Ascending aorta (tissue), 2 donors: Measurements from ENCODE around the gene PRKAA1. TPM values are rescaled to one million over a fixed set of nuclear protein-coding genes. Genes with fewer than 3 reads are reported as not detected.
"Not testable (repeated sequence)": the region's sequence is repeated elsewhere in the genome, so short reads cannot be mapped to it uniquely, and the experiment has no call there.

Experiments
- DNase-seq, 2 donors: peaks; one replicate each; pipeline ENCODE4 v3.0.0-alpha.2; 2019; ENCODE audit warnings: low spot score in 2 of 2
- H3K27ac ChIP-seq, 2 donors: fragments of 200-600 bp; sonication (generic); one replicate each; pipeline ENCODE4 v1.5.1; 2016 to 2017; ENCODE audit warnings: mild to moderate bottlenecking in 1 of 2
- H3K27me3 ChIP-seq: fragments of 200-600 bp; sonication (generic); one replicate; pipeline ENCODE4 v1.5.1; 2017
- H3K36me3 ChIP-seq, 2 donors: fragments of 200-600 bp; sonication (generic); one replicate each; pipeline ENCODE4 v1.5.1; 2016
- H3K4me1 ChIP-seq, 2 donors: fragments of 200-600 bp; sonication (generic); one replicate each; pipeline ENCODE4 v1.5.1; 2016 to 2017; ENCODE audit warnings: mild to moderate bottlenecking in 1 of 2
- H3K4me3 ChIP-seq, 2 donors: fragments of 200-600 bp; sonication (generic); one replicate each; pipeline ENCODE4 v1.5.1; 2016 to 2017; ENCODE audit warnings: mild to moderate bottlenecking in 1 of 2
- H3K9me3 ChIP-seq, 2 donors: fragments of 200-600 bp; sonication (generic); one replicate each; pipeline ENCODE4 v1.5.1; 2016
- intact Hi-C: fragments of 100-400 bp; cut with DNase I; formaldehyde crosslinking; loops from one replicate; pipeline ENCODE4 v1.15.1; 2023
- total RNA-seq: library from RNA; depleted of rRNA; stranded (reverse); fragments of >200 nt; gene quantifications from one replicate; pipeline ENCODE4 v1.1.0, GENCODE V29; 2016
- TF ChIP-seq, protein P1 (sequence below), 3 experiments: fragments of 200-600 bp in 2 of 3; fragments of 450-650 bp in 1 of 3; sonication (generic) in 2 of 3; IDR thresholded peaks; one replicate each; pipeline ENCODE4 v1.5.1; 2016 to 2019; ENCODE audit warnings: antibody characterized with exemption in 3 of 3, mild to moderate bottlenecking in 1 of 3, moderate library complexity in 1 of 3

The PRKAA1 gene
- total RNA-seq, 1 donor from 2014 or later, result 90.3 TPM

DNA sequence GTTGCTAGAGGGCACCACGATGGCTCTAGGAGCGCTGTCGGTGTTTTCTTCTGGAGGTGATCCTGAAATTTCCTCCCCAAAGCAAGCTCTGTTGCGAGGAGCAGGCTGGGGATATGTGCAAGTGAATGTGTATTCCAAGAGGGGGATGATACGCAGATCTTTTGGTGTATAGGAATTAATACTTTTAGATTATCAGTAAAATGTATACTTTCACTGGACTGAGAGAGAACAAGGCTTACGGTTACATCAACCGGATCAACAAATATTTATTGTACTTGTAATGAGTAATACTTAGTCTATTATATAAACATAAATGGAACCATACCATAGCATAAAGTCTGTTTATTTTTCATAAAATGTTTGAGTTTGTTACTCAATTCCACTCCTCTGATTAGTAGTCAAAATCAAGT lies 632 bp upstream of the PRKAA1 start:
- TF ChIP-seq, protein P1, sequence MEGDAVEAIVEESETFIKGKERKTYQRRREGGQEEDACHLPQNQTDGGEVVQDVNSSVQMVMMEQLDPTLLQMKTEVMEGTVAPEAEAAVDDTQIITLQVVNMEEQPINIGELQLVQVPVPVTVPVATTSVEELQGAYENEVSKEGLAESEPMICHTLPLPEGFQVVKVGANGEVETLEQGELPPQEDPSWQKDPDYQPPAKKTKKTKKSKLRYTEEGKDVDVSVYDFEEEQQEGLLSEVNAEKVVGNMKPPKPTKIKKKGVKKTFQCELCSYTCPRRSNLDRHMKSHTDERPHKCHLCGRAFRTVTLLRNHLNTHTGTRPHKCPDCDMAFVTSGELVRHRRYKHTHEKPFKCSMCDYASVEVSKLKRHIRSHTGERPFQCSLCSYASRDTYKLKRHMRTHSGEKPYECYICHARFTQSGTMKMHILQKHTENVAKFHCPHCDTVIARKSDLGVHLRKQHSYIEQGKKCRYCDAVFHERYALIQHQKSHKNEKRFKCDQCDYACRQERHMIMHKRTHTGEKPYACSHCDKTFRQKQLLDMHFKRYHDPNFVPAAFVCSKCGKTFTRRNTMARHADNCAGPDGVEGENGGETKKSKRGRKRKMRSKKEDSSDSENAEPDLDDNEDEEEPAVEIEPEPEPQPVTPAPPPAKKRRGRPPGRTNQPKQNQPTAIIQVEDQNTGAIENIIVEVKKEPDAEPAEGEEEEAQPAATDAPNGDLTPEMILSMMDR (IDR thresholded peaks at IDR 0.05), result peak in 1 of 3 experiments; percentile 1
- intact Hi-C loops, result loop anchor here (1.0 kb wide), 2 partner anchors 36 to 44 kb away; partner anchors contain the start of genes RPL37 and TTC33

DNA sequence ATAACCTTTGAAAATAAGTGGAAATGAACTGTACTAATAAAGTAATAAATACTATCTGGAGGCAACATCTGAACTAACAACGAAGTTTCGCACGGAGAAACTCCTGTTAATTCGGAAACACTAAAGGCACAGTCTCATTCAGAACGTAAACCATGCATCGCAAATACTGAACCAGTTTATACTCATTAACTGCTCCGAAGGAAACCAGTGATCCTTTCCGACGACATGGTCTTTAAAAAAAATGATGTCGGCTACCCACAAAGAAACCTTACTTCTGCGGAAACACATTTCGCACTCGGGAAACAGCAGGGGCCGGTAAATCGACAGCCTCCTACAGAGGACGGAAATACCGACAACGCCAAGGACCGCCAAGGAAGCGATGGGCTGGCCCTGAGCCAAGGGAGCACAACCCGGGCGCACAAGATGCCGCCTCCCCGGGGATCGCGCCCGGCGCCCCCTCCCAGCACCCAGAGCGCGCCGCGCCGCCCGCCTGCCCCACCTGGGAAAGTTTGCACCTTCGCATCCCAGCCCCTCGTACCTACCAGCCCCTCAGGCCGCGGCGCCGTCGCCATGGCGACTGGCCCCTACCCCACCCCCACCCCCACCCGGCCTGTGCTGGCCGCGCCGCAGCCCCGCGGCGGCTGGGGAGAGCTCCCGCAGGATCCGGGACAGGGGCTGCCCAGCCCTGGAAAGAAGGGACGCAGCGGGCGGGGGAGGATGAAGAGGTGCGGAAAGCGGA lies 732 bp downstream of the PRKAA1 start:
- TF ChIP-seq, protein P1 (IDR thresholded peaks at IDR 0.05), result no peak
- no peaks in the 10 kb centered on the region for H3K27me3 ChIP-seq
- intact Hi-C loops, result loop anchor here (1.0 kb wide), 2 partner anchors 38 to 42 kb away; partner anchors contain the start of genes RPL37 and TTC33
- peak overlapping the region; percentile 88 to 95 for H3K27ac ChIP-seq
- no peaks in the 10 kb centered on the region for H3K36me3 ChIP-seq
- DNase-seq, result peak; percentile 14 to 85
- H3K4me3 ChIP-seq, result peak overlapping the region; percentile 98 to 99
- no peaks in the 10 kb centered on the region for H3K9me3 ChIP-seq
- H3K4me1 ChIP-seq, result peaks cover 9 to 12% of the 10 kb centered on the region in 2 donors

More for the DNA sequence above, 632 bp upstream of the PRKAA1 start:
- H3K27me3 ChIP-seq, result no peaks in the 10 kb centered on the region
- no peaks in the 10 kb centered on the region for H3K36me3 ChIP-seq
- no peaks in the 10 kb centered on the region for H3K9me3 ChIP-seq
- peaks cover 9 to 12% of the 10 kb centered on the region in 2 donors for H3K4me1 ChIP-seq
- no peak for DNase-seq
- peak overlapping the region; percentile 88 to 95 for H3K27ac ChIP-seq
- peak overlapping the region; percentile 98 to 99 for H3K4me3 ChIP-seq

DNA sequence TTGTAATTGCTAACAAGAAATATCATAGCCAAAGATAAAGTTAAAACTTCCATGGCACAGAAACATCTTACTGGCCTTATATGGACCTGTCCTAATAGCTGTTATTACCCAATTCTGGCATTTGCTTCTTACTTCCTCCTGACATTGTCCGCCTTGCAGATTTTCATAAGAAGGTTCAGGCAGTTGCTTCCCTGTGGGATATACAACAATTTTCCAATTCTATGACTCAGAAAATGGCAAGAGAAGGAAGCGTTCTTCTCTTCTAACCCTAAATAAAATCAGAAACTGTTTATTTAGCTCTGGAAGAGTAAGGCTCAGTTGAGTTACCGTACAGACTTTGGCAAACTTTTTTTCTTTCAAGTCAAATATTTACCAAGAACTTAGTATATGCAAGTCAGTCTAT lies 1.7 kb downstream of the PRKAA1 start:
- Histone ChIP-seq H3K27ac (peak overlapping the region in 1 of 2 donors; percentile 95), H3K4me3 (peak overlapping the region; percentile 98 to 99), H3K4me1 (peaks cover 11 to 15% of the 10 kb centered on the region in 2 donors), H3K36me3 (no peaks in the 10 kb centered on the region), H3K9me3 (no peaks in the 10 kb centered on the region), H3K27me3 (no peaks in the 10 kb centered on the region)
- intact Hi-C loops, result no loop called here
- TF ChIP-seq, protein P1 (IDR thresholded peaks at IDR 0.05), result no peak
- DNase-seq, result no peak

DNA sequence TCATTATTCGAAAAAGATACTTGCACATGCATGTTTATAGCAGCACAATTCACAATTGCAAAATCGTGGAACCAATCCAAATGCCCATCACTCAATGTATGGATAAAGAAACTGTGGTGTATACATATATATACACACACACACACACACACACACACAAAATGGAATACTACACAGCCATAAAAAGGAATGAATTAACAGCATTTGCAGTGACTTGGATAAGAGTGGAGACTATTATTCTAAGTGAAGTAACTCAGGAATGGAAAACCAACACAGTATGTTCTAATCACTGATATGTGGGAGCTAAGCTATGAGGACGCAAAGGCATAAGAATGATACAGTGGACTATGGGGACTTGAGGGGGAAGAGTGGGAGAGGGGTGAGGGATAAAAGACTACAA lies 3.3 kb downstream of the PRKAA1 start:
- H3K4me3 ChIP-seq, H3K27ac ChIP-seq, H3K36me3 ChIP-seq, intact Hi-C loops, DNase-seq, H3K9me3 ChIP-seq, H3K27me3 ChIP-seq: not testable (repeated sequence)
- peaks cover 13 to 21% of the 10 kb centered on the region in 2 donors for H3K4me1 ChIP-seq

DNA sequence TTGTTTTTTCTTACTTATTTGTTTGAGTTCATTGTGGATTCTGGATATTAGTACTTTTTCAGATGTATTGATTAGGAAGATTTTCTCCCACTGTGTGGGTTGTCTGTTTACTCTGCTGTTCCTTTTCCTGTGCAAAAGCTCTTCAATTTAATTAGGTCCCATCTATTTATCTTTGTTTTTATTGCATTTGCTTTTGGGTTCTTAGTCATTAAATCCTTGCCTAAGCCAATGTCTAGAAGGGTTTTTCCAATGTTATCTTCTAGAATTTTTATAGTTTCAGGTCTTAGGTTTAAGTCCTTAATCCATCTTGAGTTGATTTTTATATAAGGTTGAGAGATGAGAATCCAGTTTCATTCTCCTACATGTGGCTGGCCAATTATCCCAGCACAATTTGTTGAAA lies 3.8 kb downstream of the PRKAA1 start:
- peaks cover 8 to 16% of the 10 kb centered on the region in 2 donors for H3K4me1 ChIP-seq
- H3K27ac ChIP-seq, H3K9me3 ChIP-seq, intact Hi-C loops, H3K36me3 ChIP-seq, H3K27me3 ChIP-seq, H3K4me3 ChIP-seq, DNase-seq: not testable (repeated sequence)

DNA sequence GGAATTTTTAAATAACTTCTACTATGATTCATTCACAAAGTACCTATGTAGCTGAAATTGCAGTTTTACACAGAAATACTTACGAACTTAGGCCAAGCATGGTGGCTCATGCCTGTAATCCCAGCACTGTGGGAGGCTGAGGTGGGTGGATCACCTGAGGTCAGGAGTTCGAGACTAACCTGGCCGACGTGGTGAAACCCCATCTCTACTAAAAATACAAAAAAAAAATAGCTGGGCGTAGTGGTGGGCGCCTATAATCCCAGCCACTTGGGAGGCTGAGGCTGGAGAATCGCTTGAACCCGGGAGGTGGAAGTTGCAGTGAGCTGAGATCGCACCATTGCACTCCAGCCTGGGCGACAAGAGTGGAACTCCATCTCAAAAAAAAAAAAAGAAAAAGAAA lies 5.5 kb downstream of the PRKAA1 start:
- DNase-seq, H3K27me3 ChIP-seq, H3K36me3 ChIP-seq, H3K9me3 ChIP-seq, H3K27ac ChIP-seq, intact Hi-C loops, H3K4me3 ChIP-seq: not testable (repeated sequence)
- peaks cover 5 to 16% of the 10 kb centered on the region in 2 donors for H3K4me1 ChIP-seq

DNA sequence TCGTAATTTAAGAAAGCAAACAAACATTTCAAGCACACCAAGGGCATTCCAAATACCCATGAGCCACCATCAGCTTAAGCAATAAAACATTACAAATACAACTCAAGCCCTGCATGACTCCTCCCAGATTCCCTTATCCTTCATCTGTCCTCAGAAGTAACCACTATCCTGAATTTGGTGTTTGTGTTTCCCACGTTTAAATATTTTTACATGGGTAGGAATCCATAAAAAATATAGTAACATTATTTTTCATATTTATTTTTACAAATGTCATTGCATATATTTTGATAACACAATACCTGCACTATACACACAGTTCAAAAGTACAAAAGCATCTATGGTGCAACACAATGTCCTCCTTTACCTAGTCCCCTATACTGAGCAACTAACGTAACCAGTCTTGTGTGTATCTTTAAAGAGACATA lies 6.4 kb downstream of the PRKAA1 start:
- Histone ChIP-seq H3K4me3 (no peak overlapping the region), H3K4me1 (peaks cover 5 to 16% of the 10 kb centered on the region in 2 donors), H3K27ac (peak overlapping the region in 1 of 2 donors; percentile 31), H3K36me3 (peaks cover 0 to 8% of the 10 kb centered on the region in 2 donors), H3K9me3 (no peaks in the 10 kb centered on the region), H3K27me3 (no peaks in the 10 kb centered on the region)
- intact Hi-C loops, result no loop called here
- no peak for DNase-seq
- TF ChIP-seq, protein P1 (IDR thresholded peaks at IDR 0.05), result no peak
